ENCODE measurements around the gene SRSF5.
"Not testable (repeated sequence)": the region's sequence is repeated elsewhere in the genome, so short reads cannot be mapped to it uniquely, and the experiment has no call there.

SRSF5 gene

GRCh38 chr14:69804902-69805301, 38.0 kb downstream of the SRSF5 start:
- DNase-seq (ENCODE audit: low spot score): no peak
- TF ChIP-seq, protein P1, sequence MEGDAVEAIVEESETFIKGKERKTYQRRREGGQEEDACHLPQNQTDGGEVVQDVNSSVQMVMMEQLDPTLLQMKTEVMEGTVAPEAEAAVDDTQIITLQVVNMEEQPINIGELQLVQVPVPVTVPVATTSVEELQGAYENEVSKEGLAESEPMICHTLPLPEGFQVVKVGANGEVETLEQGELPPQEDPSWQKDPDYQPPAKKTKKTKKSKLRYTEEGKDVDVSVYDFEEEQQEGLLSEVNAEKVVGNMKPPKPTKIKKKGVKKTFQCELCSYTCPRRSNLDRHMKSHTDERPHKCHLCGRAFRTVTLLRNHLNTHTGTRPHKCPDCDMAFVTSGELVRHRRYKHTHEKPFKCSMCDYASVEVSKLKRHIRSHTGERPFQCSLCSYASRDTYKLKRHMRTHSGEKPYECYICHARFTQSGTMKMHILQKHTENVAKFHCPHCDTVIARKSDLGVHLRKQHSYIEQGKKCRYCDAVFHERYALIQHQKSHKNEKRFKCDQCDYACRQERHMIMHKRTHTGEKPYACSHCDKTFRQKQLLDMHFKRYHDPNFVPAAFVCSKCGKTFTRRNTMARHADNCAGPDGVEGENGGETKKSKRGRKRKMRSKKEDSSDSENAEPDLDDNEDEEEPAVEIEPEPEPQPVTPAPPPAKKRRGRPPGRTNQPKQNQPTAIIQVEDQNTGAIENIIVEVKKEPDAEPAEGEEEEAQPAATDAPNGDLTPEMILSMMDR (IDR thresholded peaks at IDR 0.05): no peak
- Histone ChIP-seq H3K27ac (no peak overlapping the region), H3K4me3 (no peak overlapping the region)

GRCh38 chr14:69807192-69807591, 40.2 kb downstream of the SRSF5 start:
- TF ChIP-seq, protein P1 (IDR thresholded peaks at IDR 0.05): no peak
- Histone ChIP-seq H3K4me3 (no peak overlapping the region), H3K27ac (no peak overlapping the region)
- no peak for DNase-seq (ENCODE audit: low spot score)

DNA sequence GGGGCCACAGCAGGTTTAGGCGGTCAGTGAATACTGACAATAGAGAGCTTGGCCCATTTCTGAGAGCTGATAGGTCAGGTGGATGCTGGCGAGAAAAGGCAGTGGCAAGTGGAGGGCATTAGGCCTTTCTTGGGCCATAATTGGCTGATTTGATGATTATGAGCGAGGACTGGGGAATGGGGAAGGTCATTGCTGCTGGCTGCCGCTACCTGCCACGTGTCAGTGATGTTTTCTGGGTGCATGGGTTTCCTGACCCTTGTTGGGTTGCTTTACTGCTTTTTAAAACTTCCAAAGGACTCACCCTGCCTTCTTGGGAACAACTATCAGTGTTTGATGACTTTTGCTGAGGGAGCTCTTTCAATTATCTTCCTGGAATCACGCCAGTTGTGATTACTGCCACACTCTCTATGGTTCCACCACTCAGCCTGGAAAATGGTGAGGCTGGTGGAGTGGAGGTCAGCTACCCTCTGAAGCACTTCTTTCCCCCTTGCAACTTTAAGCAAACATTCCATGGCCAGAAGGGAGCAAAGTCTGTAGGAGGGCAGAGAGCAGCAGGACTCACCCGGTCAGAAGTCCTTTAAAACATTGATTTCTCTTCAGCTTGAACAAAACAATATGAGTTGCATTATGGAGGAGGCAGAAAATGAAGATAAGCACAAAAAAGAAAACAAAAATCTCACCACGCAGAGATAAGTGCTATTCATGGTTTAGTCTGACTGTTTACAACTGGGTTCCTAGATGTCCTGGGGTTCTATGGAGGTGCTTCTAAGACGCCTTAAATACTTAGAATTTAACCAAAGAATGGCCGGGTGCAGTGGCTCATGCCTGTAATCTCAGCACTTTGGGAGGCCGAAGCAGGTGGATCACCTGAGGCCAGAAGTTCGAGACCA, 42.2 kb downstream of the SRSF5 start:
- Histone ChIP-seq H3K27ac (no peak overlapping the region), H3K4me3 (no peak overlapping the region)
- TF ChIP-seq, protein P1 (IDR thresholded peaks at IDR 0.05): no peak
- no peak for DNase-seq (ENCODE audit: low spot score)

GRCh38 chr14:69811227-69811867, 44.4 kb downstream of the SRSF5 start:
- H3K27ac ChIP-seq: no peak overlapping the region

GRCh38 chr14:69811868-69812252, 44.9 kb downstream of the SRSF5 start:
- H3K27ac ChIP-seq: no peak overlapping the region
- no peak for DNase-seq (ENCODE audit: low spot score)
- TF ChIP-seq, protein P1 (IDR thresholded peaks at IDR 0.05): no peak
- no peak overlapping the region for H3K4me3 ChIP-seq

More at GRCh38 chr14:69811227-69811867, 44.4 kb downstream of the SRSF5 start:
- DNase-seq (ENCODE audit: low spot score): no peak
- TF ChIP-seq, protein P1 (IDR thresholded peaks at IDR 0.05): no peak
- no peak overlapping the region for H3K4me3 ChIP-seq

GRCh38 chr14:69812711-69813110, 45.8 kb downstream of the SRSF5 start:
- DNase-seq (ENCODE audit: low spot score): no peak

DNA sequence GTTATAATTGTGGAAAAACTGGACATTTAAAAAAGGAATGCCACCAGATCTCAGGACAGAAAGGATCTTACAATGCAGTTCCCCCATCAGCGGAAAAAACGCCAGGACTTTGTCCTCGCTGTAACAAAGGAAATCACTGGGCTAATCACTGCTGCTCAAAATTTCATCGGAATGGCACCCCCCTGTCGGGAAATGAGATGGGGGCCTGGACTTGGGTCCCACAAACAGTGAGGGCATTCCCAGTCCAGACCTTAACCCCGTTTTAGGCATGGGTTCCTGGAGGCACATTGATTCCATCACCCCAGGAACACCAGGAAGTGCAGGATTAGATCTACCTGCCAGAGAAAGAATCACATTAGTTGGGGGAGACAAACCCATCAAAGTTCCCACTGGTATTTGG, 46.4 kb downstream of the SRSF5 start:
- not testable (repeated sequence) for H3K4me3 ChIP-seq; DNase-seq (ENCODE audit: low spot score); H3K27ac ChIP-seq

More at GRCh38 chr14:69812711-69813110, 45.8 kb downstream of the SRSF5 start:
- Histone ChIP-seq H3K27ac (no peak overlapping the region), H3K4me3 (no peak overlapping the region)
- TF ChIP-seq, protein P1 (IDR thresholded peaks at IDR 0.05): no peak
